Measurements from ENCODE around the gene FER1L5. TPM values are rescaled to one million over a fixed set of nuclear protein-coding genes. Genes with fewer than 3 reads are reported as not detected.

Gene FER1L5
- total and polyA plus RNA-seq, 2 donors (not counting 3 experiments of a cell fraction or from before 2014, with no cell fraction given), result not detected

DNA sequence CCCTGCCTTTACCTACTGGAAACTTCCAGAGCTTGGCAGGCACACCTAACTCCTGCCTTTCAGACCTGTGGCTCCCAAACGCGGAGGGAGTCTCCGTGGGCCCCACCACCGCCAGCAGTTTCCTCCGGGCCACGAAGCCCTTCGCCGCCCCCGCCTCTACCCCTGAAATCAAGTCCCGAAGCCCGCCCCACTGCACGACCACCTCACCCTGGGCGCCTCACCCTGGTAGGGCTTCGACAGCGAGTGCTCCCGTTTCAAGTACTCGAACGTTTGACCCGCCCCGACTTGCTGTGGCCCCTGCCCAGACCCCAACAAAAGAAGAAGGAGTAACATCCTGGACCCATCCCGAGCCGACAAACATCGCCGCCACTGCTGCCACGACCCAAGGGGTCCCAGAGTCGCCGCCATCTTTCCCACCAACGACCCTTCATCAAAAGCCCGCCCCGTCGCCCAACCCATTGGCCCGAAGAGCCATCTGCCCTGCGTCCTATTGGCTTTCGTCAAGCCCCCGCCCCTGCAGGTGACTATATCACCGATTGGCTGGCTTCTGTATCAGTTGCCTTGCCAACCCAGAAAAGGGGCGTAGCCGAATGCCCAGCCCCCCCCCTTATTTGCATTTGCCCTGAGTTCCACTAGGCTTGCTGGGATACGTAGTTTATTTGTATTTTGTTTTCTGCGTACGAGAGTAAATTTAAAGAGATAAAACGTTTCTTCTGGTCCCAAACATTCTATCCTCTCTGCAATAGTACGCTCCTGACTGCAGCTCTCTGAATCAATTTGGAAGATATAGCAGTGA, 97.3 kb downstream of the FER1L5 start, which contains the start of gene LMAN2L:
LMAN2L (minus strand) TSS at position 432 of the 796 bp plus-strand sequence; CDS start at position 408, 24 bp downstream.
- peak within 1 kb of the TSS; percentile 98 for H2AFZ ChIP-seq (ENCODE audit: low read depth, low read length)
- peak within 1 kb of the TSS; percentile 99 for H3K4me2 ChIP-seq (ENCODE audit: insufficient read depth, low read length)
- peak within 1 kb of the TSS; percentile 58 for H3K27ac ChIP-seq (ENCODE audit: insufficient read depth, low read depth, low read length)
- peak; percentile 99 for FAIRE-seq
- DNase-seq (ENCODE audit: low read depth, low spot score), result peak; percentile 98
- peaks cover 16% of the 10 kb centered on the region for H3K4me1 ChIP-seq (ENCODE audit: control insufficient read depth, extremely low read depth, insufficient read depth, low read length)
- CTCF ChIA-PET, result no interaction called here
- no peaks in the 10 kb centered on the region for H3K9me1 ChIP-seq (replicated peaks; ENCODE audit: control insufficient read depth, extremely low read depth, insufficient read depth, low read length)
- H3K9ac ChIP-seq (replicated peaks; ENCODE audit: extremely low read depth, insufficient read depth, low read length), result peak within 1 kb of the TSS; percentile 88
- H3K79me2 ChIP-seq (ENCODE audit: control insufficient read depth, insufficient read depth, low read length), result peaks cover 6% of the 10 kb centered on the region
- H3K9me3 ChIP-seq (replicated peaks; ENCODE audit: control insufficient read depth, insufficient read depth, low read length), result no peaks in the 10 kb centered on the region
- no TSS peak for BruUV-seq (replicated peaks)
- H3K27me3 ChIP-seq (ENCODE audit: control insufficient read depth in 2 of 2, insufficient read depth in 2 of 2, low read length in 2 of 2), result peaks cover 0 to 2% of the 10 kb centered on the region in 2 experiments
- dilution Hi-C loops (cut with MboI; ENCODE audit: extremely low pct_ligation_motif_present, low sequenced_read_pairs) (no loop called here), intact Hi-C loops (cut with micrococcal nuclease) (loop anchor here (1.0 to 5.0 kb wide), 4 partner anchors 20 to 473 kb away; partner anchors contain the start of genes CIAO1, CNNM4, KANSL3 and TMEM127)
- no peak for TF ChIP-seq JUN (IDR thresholded peaks at IDR 0.05; ENCODE audit: borderline replicate concordance, insufficient read depth, insufficient read length, low read depth)
- TF ChIP-seq GATA2 (IDR thresholded peaks at IDR 0.05; ENCODE audit: insufficient read depth, insufficient read length, low read depth, low read length), result no peak
- no peak for TF ChIP-seq MAX (IDR thresholded peaks at IDR 0.05; ENCODE audit: insufficient read depth, insufficient read length)
- no peak for TF ChIP-seq EZH2 (IDR thresholded peaks at IDR 0.05; ENCODE audit: borderline replicate concordance, low read depth, low read length, severe bottlenecking)
- TF ChIP-seq POLR2A (IDR thresholded peaks at IDR 0.05; ENCODE audit: low read depth, low read length), result peak; percentile 85
- no peak for TF ChIP-seq CTCF (IDR thresholded peaks at IDR 0.05; ENCODE audit: extremely low read depth in 1 of 2, insufficient read depth in 1 of 2, low read depth in 1 of 2, low read length in 2 of 2)
- no peak for TF ChIP-seq FOS (IDR thresholded peaks at IDR 0.05; ENCODE audit: borderline replicate concordance, insufficient read depth, low read length)
- peak; percentile 63 for TF ChIP-seq POLR2AphosphoS5 (IDR thresholded peaks at IDR 0.05; ENCODE audit: insufficient read depth, low read depth, low read length)
- no peak for TF ChIP-seq MYC (IDR thresholded peaks at IDR 0.05; ENCODE audit: low read depth, low read length)
- POLR2A ChIA-PET, result no interaction called here
- H3K36me3 ChIP-seq (ENCODE audit: control insufficient read depth in 2 of 2, extremely low read depth in 1 of 2, insufficient read depth in 2 of 2, low read length in 2 of 2), result peaks cover 0 to 2% of the 10 kb centered on the region in 2 experiments
- peak within 1 kb of the TSS; percentile 76 to 91 (median 84) for H3K4me3 ChIP-seq (replicated peaks in 1 of 3; ENCODE audit: insufficient read depth in 1 of 3, low read depth in 1 of 3, low read length in 3 of 3)
- no peaks in the 10 kb centered on the region for H4K20me1 ChIP-seq (replicated peaks; ENCODE audit: control insufficient read depth, extremely low read depth, insufficient read depth, low read length)

All from endothelial cell of umbilical vein (primary cell).